ENCODE data around the gene MAP3K21.

MAP3K21 gene

DNA sequence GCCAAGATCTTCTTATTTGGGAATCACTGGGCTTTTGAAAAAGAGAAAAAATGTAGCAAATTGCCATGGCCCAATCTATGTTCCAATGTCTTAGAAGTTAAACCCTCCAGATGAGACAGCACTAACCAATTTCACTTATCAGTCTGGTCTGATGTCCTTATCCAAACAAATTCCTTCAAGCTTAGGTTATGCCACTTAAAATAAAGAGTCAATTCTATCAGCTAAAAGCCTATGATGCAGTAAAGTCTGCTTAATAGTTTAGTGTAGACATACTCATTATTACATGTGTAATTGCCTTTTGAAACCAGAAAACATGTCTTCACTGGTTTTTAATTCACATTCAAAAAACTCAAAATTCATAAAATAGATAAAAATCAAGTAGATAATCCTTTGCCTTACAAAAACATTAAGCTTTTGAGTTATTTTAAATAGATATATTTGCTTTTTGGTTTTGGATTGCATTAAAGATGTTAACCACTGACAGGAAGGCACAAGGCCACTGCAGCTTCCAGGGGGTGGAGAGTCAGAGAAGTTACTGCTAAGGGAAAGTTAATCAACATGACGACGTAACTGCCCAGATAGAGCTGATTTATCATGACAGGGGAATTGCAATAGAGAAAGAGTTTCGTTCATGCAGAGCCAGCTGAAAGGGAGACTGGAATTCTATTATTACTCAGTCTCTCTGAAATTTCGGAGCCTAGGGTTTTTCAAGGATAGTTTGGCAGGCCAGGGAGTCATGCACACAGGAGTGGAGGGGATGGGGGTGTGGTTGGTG, 106.1 kb downstream of the MAP3K21 start:
- DNase-seq = no peak

All from anterior cingulate cortex (tissue), 58 donors.